Measurements from ENCODE around the gene TMEM117.
"Not testable (repeated sequence)": the region's sequence is repeated elsewhere in the genome, so short reads cannot be mapped to it uniquely, and the experiment has no call there.

Gene TMEM117

DNA sequence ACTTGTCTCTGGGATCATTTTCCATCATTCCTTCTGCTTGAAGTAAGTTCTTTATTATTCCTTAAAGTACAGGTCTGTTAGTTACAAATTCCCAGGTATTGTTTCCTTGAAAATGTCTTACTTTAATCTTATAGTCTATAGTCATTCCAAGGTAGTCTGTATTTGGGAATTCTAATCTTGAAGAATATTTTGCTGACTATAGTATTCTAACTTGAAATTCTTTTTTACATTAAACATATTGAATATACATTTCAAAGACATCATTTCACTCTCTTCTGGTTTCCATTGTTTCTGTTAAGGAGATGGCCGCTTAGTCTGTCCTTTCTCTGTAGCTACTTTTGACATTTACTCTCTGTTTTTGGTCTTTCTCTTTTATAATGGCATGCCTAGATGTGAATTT lies 399.8 kb downstream of the TMEM117 start:
- no peak for DNase-seq

DNA sequence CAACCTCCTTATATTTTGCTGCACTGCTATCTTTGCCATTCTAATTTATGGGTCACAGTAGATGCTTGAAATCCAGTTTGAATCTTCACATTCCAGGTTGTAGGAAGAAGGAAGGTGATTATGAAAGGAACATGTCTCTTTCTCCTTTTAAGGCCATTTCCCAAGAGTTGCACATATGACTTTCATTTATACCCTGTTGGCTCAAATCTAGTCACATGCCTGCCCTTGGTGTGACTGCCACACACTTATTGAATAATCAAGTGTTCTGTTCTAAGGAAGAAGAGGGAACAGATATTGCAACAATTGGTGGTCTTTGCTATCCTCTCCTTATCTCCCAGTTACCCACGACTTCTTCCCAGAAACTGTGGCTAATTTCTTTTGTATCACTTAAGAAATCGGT lies 404.3 kb downstream of the TMEM117 start:
- no peak for DNase-seq

DNA sequence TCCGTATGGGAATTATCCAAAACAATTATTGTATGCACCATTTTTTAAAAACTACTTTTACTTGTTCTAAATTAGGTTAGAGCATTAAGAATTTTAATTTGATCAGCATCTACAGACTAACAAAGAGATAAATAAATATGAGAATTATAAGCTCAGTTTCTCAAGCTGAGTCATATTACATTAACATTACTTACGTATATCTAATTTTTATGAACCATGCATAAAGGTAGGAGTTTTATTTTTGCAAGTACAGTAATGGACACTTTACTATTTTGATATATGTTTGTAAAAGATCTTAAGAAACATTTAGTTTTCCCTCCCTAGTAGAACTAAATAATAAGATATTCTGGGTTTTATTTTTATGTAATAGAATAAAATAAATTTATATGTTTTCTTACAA lies 410.1 kb downstream of the TMEM117 start:
- DNase-seq = no peak

DNA sequence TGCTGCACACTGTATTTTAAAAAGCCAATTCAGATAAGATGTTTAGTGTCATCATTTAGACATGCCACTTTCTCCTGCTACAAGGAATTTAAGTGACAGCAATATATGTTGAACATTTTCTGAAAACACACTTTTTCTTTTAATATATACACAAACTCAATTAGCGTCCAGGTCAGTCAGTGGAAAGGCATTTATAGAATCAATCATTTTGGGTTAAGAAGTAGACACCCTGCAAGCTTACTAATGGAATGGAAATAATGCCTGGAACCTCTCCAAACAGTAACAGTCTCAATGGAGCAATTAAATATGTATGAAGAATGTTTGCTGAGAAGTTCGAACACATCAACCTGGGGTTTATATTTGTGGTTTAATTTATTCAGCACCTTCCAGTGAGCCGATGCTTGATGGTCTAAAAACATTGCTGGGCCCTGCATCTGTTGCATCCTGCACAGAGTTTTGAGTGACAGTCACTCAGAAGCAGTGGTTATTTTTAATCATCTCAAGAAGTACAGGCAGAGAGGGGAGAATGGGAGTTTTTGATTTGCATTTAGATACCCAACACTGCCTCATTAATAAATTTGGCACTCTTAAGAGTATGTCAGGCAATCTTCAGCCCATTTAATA lies 410.7 kb downstream of the TMEM117 start:
- DNase-seq = no peak

DNA sequence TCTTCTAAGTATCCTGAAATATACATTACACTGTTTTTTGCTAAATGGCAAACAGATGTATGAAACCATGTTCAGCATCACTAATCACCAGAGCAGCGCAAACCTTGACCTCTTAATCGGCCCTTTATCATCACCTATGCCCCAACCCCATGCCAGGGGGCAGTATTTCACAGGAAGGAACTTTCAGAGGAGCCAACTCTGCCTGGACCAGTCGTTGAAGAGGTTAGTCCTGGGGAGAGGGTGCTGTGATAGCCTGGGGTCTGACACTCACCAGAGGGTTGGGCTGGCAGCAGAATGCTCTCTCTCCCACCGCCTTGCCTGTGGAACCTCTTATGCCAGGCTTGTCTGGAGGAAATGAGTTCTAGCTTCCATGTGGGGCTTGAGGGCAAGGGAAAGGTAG lies 411.7 kb downstream of the TMEM117 start:
- DNase-seq = no peak

DNA sequence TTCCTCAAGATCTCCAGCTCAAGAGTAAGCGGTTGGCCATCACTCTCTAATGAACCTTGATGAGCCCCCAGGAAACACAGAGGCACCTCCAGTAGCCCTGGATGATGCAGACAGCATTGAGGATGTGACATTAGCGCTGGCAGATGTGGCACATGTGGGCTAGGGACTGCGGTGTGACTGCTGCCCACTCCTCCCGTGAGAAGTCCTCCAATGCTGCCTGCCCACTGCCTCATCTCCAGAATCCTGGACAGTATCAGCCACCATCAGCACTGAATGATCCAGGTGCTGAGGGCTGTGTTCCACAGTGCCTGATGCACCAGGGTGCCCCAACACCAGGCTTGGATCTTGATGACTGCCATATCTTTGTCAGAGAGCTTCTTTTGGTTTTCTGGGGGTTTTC lies 412.6 kb downstream of the TMEM117 start:
- no peak for DNase-seq

DNA sequence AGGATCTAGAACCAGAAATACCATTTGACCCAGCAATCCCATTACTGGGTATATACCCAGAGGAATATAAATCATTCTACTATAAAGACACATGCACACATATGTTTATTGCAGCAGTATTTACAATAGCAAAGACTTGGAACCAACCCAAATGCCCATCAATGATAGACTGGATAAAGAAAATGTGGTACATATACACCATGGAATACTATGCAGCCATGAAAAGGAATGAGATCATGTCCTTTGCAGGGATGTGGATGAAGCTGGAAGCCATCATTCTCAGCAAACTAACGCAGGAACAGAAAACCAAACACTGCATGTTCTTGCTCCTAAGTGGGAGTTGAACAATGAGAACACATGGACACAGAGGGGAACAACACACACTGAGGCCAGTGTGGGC lies 414.6 kb downstream of the TMEM117 start:
- DNase-seq = not testable (repeated sequence)

DNA sequence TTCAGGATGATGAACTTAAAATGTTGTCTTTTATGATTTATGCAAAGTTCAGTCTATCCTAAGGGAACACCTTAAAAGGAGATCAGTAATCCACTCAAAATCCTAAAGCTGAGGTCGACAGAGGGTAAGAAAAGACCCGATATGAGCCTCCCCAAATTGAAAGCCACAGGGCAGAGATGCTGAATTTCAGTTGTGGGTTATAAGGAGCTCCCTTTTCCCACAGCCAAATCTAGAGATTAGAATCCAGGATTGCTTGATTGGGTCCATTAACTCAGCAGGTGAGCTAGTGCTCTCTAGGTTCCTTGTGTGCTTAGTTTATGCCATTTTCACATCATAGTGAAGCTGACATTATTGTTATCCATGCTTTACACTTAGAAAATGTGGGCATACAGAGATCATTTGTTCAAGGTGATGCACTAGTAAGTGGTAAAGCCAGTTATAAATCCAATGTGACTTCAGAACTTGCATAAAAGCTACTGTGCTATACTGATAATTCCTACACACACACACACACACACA lies 417.5 kb downstream of the TMEM117 start:
- DNase-seq = no peak

DNA sequence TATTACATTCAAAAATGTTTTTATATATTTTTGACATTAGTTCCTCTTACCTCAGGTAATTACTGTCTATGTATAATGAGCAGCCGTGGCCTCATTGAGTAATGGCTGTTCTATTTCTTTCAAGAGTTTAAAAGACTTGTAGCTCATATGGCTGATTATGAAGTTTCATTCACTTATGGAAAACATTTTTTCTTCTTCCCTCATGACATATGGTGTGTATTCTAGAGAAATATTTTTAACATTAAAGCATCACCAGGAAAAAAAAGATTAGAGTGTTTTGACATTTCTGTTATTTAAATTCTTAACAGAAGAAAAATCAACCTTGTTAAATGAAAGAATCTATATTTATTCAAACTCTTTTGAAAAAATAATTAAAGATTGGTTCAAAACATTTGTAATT lies 422.4 kb downstream of the TMEM117 start:
- DNase-seq = no peak

DNA sequence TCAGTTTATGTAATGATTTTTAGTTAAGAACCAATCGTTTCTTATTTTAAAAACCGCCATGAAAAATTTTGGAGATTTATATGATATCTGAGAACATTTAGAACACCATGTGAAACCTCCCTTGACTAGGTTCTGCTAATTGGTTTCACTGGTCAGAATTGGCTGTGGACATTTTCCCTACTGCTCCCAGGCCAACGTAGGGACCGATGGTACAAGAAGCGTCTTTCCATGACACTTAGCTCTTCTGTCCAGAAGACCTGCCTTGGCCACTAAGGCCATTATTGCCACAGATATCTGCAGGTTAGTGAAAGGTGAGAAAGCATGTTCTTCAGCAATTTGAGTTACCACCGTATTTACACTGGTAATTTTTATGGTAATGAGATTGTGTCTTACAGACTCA lies 424.0 kb downstream of the TMEM117 start:
- no peak for DNase-seq

DNA sequence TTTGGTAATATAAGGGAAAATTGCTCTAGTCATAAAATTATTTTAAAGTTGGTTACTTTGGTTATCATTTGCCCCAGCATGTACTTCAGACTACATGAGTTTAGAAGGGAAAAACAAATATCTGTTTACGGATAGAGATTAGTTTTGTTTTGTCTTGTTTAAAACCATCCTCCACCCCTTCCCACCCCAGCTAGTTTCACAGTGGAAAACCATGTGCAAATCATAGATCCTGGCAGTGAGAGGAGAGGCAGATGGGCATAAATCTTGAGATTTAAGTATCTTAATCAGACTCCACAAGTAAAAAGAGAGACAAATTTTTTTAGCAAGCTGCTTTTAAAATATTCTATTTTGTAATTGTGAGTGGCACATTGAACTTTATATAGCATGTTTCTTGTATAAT lies 424.7 kb downstream of the TMEM117 start:
- no peak for DNase-seq

DNA sequence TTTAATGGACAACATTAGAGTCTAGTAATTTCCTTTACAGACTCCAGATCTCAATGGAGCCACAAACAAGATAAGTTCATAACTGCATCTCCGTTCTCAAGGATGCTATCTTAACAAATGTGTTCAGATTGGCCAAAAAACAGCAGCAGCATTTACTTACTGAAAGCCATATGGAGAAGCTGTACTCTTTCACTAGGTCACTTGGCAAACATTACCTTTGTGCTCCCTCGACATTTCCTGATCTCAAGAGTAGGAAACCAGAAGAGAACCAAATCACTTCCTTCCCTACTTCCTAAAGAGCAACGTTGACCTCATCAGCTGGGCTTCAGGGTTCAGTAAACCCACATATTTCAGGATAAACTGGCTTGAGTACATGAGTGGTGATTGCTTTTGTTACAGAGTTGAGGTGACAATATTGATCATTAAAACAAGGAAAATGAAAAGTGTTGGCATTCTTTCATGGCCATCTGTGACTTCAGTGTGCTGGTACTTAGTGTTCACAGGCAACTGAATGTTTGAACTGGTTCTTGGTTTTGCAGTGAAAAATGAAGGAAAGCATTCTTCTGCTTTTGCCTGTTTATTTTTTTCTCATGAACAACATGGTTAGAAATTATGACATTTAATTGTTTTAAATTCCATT lies 449.6 kb downstream of the TMEM117 start:
- no peak for DNase-seq

DNA sequence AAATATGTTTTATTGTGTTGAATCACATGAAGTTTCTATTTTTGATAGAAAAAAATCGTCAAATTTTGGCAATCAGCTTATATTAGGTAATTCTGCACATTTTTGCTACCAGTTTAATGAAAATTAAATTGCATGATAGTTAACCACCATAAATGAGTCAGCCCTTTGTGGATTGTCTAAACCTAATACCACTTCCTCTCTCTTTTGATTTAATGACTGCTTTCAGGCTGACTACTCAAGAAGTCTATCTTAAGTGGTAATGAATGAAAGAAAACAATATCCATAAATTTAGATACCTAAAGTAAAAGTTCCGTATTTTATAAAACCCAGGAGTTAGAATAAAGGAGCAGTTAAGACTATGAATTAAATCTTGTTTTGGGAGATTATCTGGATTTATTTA lies 450.5 kb downstream of the TMEM117 start:
- DNase-seq = no peak

DNA sequence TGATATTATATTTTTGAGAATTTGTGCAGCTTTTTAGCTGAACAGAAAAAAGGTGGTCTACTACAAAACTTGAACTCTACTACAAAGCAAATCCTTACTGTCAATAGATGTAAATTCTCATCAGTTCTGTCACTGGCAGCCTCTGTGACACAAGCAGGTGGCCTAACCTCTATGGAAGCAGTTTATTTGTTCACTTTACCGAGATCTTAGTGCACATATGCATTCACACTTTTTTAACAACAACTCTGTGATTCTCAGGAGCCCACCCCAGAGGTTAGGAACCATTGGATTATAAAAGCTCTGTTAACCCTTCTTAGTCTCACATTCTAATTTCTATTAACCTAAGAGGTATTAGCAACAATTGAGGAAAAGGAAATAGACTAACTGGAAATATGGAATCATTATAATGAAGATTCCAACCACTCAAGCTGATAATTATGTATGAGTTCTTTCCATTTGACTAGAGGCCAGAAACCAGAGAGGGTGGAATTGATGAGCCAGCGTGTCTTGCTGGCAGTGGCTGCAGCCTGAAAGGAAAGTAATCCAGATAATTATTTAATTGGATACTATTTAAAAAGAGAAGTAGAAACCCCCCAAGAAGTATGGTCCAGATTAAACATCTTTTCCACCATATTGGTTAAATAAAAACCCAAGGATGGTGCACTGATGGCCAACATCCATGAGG lies 451.1 kb downstream of the TMEM117 start:
- no peak for DNase-seq

DNA sequence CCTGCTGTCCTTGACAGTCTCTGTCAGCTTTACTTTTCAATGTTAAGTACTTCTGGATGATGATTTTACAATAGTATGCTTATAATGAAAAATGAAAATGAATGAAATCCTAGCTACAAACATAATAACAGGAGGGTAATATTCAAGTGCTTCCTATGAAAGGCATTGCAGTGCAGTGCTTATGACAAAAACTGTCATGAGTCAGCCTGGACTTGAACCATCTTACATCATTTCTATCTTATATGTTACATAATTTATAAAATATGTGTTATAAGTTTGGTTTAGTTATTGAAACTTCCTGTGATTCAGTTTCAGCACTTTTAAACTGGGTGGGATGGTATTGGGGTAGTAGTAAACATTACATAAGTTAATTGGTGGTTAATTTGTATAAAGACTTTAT lies 451.7 kb downstream of the TMEM117 start:
- DNase-seq = no peak

DNA sequence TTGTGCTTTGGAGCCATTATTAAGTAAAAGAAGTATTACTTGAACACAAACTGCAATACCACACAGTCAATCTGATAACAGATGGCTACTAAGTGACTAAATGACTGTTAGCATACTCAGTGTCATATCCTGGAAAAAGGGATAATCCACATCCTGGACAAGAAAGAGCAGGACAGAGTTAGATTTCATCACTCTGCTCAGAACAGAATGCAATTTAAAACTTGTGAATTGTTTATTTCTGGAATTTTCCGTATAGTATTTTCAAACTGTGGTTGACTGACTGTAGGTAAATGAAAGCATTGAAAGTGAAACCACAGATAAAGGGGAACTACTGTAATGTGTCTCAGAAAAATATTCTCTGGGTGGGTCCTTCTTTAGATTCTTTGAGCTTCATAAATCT lies 458.8 kb downstream of the TMEM117 start:
- no peak for DNase-seq

DNA sequence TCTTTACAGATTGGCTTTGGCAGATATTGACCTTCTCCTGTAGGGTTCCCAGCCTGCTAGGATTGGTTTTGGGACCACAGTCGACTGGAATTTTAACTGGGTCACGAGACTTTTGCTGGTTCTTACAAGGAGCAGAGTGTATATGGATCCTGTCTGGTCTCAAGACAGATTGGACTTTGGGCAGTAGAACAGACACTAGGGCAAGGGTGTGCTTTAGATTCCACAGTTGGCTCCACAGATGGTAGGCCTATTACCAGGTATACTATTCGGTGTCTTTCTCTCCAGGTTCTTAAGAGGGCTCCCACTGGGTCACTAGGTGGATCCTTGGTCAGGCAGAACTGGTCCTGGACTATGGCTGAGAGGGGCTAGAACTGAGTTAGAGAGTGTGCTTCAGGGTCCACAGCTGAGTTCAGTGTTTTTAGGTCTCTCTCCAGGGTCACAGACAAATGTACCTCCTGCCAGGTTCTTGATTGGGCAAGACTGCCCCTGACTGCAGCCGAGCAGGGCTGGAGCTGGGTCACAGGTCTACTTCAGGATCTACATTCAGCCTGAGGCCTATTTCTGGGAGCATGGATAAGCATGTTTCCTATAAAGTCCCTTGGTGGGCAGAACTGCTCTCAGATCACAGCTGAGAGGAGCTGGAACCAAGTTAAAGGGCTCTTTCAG lies 460.2 kb downstream of the TMEM117 start:
- no peak for DNase-seq

DNA sequence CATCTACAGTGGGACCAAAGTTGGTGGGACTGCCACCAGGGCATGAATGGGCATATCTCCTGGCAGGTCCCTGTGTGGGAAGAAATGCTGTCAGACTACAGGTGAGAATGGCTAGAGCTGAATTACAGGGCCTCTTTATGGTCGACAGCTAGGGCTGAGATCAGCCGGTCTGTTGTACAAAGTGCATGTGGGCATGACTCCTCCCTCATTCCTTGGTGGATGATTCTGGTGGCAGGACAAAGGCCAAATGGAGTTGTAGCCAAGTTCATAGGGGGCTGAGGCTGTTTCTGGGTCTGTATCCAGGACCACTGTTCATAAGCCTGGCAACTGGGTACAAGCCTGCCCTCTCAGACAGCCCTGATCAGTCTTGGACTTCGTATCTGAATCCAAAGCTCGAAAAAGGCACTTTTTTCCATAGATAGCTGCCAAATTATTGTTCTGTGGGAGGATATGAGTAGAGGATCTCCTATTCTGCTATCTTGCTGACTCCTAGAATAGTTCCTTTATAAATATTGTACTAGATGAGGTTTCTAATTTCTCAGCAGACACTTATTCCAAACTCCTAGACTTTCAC lies 460.8 kb downstream of the TMEM117 start:
- DNase-seq = no peak

DNA sequence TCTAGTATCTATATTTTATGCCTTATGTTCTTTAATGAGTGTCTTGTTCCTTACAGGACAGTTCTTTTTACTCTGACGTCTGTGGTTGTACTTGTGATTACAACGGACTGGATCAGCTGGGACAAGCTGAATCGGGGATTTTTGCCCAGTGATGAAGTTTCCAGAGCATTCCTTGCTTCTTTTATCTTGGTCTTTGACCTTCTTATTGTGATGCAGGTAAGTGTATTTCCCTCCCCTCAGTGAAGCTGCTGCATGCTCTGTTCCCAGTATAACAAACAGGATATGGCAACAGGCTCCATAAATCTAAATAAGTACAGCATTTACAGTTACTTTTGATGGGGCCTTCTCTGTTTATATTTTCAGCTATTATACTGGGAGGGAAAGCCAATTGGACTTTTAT lies 463.6 kb downstream of the TMEM117 start:
- no peak for DNase-seq

DNA sequence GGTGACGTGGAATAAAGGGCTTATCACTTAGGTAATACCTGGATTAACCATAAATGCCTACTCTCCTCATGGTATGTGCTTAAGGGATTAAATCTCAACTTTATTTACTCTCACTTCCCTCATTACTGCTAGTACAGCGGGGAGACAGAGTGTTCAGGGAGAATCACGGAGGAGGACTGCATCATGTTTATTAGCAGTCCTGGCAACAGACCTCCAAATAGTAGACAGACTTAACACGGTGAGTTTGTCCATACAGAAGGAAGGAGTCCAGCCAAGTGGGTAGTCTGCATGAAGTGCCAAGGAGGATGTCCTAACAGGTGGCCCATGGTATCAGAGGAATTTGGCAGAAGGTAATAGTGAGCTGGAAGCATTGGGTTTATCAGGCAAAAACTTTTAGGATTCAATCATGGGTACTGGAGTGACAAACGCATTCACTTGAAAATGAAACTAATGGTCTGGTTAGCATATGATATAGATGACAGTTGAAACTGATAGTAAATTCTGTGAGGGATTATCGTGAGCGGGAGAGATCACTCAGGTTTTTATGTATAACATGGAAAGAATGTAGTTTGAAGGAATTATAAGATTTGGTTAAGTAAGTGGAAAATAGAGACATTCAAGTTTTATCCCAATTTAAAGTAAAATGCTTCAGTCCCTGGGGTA lies 471.8 kb downstream of the TMEM117 start:
- no peak for DNase-seq

DNA sequence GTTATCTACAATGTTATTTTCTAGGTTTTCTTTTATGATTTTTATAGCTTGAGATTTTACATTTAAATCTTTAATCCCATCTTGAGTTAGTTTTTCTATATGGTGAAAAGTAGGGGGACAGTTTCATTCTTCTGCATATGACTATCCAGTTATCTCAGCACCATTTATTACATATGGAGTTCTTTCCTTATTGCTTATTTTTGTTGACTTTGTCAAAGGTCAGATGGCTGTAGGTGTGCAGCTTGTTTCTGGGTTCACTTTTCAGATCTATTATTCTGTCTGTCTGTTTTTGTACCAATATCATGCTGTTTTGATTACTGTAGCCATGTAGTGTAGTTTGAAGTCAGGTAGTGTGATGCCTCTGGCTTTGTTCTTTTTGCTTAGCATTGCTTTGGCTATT lies 477.3 kb downstream of the TMEM117 start:
- DNase-seq = no peak

DNA sequence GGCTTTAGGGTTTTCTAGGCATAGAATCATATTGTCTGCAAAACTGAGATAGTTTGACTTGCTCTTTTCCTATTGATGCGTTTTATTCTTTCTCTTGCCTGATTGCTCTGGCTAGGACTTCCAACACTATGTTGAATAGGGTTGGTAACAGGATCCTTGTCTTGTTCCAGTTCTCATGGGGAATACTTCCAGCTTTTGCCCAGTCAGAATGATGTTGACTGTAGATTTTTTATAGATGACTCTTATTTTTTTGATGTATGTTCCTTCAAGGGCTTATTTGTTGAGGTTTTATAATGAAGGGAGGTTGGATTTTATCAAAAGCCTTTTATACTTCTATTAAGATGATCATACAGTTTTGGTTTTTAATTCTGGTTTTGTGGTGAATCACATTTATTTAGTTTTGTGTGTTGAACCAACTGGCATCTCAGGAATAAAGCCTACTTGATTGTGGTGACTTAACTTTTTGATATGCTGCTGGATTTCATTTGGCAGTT lies 478.2 kb downstream of the TMEM117 start:
- no peak for DNase-seq
